Epidermal melanocyte (primary cell): ENCODE measurements around the gene SDR42E2.
"Not testable (repeated sequence)": the region's sequence is repeated elsewhere in the genome, so short reads cannot be mapped to it uniquely, and the experiment has no call there.

Source experiments
- DNase-seq: peaks from one replicate; pipeline ENCODE4 v3.0.0; 2011; ENCODE audit warnings: low spot score; ENCODE audit not compliant: insufficient read length

Gene SDR42E2

DNA sequence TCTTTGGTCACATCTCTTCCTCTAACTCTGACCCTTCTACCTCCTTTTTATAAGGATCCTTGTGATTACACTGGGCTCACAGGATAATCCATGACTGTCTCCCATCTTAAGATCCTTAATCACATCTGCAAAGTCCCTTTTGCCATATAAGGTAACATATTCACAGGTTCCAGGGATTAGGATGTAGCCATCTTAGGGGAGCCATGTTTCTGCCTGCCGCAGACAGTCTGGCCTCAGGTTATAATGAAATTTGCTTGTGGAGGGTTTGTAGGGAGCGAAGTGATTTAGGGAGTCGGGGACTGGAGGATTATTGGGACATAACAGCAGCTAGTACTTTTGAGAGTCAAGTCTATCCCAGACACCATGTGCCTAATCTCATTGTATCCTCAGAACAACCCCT is 51.5 kb downstream of the SDR42E2 start:
- DNase-seq = no peak

DNA sequence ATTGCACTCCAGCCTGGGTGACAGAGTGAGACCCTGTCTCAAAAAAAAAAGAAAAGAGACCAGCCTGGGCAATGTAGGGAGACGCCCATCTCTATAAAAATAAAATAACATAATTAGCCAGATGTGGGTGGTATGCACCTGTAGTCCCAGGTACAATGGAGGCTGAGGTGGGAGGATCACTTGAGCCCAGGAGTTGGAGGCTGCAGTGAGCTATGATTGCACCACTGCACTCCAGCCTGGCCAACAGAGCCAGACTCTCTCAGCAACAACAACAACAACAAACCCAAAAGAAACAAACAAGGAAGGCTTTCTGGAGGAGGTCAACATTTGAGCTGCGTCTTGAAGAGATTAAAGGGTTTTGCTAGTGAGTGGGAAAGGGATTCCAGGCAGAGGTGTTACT is 52.1 kb downstream of the SDR42E2 start:
- no peak for DNase-seq

DNA sequence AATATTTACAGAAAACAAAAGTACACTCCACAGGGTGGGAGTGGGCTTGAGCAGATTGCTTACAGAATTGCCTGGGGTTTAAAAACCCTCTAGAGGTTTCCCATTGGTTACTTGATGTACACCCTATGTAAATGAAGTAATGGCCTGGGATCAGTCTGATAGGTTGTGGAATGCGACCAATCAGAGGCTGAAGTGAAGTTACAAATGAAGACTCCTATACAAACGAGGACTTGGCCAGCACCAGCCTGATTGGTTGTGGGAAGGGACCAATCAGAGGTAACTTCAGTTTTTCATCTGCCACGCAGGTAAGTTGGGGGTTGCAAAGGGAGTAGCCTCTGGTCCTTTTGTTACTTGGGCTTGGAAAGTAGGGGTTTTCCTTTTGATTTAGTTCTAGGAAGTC is 52.6 kb downstream of the SDR42E2 start:
- no peak for DNase-seq

DNA sequence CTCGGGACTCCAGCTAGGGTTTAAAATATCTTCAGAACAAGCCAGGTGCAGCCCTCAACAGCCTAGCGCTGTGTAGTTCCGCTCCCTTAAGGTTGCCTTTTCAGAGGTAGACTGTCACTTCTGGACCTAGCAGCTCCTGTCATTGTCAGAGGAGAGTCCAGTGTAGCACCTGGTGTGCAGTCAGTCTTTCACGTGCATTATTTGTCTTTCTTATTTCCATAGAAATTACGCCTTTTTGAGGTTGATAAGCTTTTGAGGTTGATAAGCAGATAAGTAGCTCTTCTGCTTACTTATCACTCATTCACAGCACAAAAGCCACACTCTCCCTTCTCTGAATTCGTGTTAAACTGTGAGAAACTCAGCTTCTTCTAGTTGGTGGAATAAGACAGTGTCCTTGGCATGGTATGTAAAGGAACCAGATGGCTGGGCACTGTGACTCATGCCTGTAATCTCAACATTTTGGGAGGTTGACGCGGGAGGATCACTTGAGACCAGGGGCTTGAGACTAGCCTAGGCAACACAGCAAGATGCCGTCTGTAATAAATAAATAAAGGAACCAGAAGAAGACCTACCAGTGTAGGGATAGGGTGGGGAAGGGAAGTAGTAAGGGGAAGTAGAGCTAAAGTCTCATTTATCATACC is 54.0 kb downstream of the SDR42E2 start:
- DNase-seq = no peak

DNA sequence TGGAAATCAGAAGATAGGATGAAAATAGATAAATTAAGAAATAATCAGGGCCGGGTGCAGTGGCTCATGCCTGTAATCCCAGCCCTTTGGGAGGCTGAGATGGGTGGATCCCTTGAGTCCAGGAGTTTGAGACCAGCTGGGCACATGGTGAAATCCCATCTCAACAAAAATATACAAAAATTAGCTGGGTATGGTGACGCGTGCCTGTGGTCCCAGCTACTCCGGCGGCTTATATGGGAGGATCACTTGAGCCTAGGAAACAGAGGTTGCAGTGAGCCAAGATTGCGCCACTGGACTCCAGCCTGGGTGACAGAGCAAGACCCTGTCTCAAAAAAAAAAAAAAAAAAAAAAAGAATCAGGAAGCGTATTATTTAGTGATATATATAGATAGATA is 54.5 kb downstream of the SDR42E2 start:
- not testable (repeated sequence) for DNase-seq

DNA sequence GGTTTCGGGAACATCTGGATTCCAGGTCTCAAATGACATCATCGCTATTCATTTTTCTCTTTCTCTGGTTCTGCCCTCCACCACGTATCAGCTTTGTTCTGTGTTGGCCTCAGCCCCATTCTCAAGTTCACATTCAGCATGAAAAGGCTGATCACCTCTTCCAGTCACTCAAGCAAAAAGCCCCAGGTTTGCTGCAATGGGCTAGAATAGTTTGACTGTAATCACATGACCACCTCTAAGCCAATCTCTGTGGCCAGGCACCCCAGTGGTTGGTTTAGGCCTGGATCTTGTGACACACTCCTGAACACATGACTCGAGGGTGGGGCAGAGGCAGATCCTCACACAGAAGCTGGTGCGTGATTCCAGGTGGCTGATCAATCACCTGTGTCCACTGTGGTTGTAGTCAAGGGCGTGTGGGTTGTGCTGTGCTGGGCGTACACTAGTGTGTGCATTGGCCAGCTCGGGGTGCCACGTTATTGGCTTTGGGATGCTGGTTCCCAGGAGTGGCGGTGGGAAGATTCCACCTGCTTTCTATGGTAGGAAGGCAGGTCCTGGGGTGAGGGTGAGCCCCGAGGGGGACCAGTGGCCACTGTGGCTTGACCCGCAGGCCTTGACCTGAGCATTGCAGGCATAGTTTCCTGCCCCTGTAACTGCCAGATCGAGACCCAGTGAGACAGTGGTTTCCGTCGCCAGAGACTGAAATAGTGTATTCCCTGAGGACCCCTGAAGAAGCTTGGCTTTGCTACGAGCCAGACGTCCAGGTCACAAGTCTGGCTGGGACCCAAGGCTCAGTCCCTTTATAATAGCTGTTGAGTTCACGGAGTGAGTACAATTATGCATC is 55.8 kb downstream of the SDR42E2 start:
- DNase-seq = no peak

DNA sequence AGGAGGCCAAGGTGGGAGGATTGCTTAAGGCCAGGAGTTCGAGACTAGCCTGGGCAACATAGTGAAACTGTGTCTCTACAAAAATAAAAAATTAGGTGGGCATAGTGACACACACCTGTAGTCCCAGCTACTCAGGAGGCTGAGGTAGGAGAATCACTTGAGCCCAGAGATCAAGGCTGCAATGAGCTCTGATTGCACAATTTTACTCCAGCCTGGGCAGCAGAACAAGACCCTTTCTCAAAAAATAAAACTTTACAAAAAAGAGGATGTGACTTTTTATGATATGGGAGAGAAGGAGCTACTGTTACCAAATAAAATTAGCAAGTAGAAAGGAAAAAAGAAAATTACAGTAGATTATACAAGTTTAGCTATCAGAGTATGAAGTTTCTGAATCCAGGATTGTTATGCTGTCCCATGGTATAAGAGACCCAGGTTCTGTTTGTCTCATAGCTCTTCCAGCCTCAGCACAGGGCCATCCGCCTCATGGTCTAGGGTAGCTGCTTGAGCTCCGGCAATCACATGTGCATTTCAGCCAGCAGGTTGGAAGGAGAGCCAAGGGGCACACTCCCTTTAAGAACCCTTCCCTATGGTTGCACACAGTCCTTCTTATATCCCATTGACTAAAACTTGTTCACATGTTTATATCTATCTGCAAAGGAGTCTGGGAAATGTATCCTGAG is 57.2 kb downstream of the SDR42E2 start:
- DNase-seq = no peak

DNA sequence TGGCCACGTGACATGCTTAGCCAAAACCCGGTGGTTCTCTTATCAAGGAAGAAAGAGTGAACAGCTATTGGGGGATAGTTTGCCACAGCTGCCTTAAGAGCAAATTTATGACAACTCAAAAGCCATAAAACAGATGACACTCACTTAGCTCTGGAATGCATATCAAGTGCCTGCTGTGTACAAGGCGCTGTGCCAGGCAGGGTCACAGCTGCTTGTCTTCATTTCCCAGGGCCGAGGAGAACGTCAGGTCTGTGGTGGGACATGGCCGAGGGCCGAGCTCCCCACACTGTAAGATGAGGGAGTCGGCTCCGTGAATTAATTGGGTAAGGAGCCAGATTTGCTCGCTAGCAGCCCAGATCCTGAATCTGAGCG is 57.7 kb downstream of the SDR42E2 start:
- DNase-seq = no peak

DNA sequence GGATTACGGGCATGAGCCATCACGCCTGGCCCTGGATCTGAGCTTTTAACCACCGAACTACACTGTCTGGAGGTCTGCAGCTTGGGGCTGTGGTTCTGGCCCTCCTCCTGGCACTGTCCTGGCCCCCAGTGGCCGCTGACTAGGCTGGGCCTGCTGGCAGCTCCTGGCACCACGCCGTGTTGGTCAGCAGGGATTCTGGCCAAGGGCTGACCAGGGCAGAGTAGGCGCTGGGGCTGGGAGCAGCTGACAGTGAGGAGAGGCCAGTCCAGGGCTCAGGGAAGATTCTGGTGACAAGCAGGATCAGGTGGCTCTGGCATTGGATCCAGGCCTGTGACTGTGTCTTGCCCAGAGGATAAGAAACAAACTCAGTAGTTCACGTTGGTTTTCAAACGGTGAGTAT is 58.4 kb downstream of the SDR42E2 start:
- no peak for DNase-seq

DNA sequence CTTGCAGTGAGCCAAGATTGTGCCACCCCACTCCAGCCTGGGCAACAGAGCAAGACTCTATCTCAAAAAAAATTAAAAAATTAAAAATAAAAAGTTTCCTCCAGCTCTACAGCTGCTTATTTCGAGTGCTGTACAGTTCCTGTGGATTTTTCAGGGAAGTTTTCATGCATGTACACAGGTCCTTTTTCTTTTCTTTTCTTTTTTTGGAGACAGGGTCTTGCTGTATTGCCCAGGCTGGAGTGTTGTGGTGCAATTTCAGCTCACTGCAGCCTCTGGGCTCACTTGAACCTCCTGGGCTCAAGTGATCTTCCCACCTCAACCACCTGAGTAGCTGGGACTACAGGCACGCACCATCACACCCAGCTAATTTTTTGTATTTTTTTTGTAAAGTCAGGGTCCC is 59.7 kb downstream of the SDR42E2 start:
- no peak for DNase-seq

DNA sequence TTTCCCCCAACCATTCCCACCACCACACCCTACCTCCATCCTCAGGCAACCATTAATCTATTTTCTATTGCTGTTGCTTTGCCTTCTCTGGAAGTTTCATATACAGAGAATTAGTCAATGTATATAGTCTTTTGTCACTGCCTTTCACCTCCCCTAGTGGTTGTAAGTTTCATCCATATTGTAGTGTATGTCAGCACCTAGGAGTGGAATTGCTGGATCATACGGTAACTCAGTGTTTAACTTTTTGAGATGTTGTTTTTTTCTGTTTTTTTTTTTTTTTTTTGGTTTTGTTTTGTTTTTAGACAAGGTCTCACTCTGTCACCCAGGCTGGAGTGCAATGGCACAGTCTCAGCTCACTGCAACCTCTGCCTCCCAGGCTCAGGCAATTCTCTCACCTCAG is 60.7 kb downstream of the SDR42E2 start:
- no peak for DNase-seq

DNA sequence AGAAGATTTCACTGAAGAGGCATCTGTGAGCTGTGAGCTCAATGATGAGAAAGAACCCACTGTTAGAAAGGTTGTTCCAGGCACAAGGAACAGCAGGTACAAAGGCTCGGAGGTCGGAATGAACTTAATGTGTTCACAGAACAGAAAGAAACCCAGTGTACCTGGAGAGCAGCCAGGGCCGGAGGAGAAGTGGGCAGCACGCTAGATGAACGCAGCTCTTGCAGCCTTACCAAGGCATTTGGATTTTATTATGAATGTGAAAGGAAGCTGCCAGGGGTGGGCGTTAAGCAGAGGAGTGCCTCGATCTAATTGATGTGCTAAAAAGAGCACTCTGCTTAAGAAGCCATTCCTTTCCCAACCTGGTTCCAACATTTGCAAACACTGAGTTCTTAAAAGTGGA is 62.8 kb downstream of the SDR42E2 start:
- no peak for DNase-seq

DNA sequence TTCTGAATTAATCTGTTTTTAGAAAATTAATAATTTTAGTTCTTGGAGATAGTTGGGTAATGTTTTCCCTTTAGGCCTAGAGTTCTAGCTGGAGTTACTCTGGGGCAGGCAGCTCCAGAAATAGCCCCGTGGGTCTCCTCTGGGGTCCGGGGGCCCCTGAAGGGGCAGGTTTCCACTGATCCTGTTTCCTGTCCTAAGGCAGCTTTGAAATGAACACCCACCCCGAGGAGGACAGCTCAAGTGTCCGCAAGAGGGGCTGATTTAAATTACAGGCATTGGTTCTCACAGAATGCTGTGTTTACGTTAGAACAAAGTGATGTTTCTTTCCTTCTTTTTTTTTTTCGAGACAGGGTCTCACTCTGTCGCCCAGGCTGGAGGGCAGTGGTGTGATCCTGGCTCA is 67.6 kb downstream of the SDR42E2 start:
- DNase-seq = no peak

DNA sequence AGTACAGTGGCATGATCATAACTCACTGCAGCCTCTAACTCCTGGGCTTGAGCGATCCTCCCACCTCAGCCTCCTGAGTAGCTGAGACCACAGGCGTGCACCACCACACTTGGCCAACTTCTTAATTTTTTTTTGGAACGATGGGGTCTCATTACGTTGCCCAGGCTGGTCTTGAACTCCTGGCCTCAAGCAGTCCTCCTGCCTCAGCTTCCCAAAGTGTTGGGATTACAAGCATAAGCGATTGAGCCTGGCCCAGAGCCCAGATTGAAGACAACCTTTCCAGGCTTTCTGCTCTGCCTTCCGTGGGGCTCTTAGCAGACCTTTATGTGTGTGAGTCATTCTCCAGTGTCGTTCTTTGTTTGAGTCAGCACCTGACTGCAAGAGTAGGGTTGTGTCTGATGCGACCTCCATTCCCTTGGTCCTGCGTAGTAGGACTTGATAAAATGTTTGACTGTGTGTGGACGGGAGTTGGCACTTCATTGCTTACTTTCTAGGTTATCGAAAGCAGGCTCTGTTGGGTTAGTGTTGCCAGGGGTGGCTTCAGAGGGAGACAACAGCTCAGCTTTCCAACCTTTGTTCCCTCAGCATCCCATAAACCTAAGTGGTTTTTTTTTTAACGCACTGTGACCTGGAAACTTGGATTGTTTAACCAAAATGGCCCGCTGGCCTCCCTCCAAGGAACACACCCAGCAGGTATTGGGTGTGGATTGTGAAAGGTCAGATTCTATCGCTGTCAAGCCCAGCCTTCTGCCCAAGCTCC is 70.2 kb downstream of the SDR42E2 start:
- no peak for DNase-seq

DNA sequence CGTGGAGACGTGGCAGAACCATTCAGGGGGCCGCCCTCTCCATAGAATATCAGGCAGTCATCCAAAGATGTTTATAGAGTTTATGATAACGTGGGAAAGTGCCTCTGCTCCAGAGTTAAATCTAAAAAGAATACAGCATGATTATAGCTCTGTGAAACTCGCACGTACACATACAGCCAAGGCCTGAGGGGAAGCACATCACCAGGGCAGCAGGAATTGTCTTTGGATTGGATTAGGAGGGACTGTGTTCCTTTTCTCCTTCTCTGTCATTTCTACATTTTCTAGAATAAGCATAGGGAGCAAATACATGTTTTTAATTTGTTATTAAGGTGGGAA is 70.7 kb downstream of the SDR42E2 start:
- no peak for DNase-seq

DNA sequence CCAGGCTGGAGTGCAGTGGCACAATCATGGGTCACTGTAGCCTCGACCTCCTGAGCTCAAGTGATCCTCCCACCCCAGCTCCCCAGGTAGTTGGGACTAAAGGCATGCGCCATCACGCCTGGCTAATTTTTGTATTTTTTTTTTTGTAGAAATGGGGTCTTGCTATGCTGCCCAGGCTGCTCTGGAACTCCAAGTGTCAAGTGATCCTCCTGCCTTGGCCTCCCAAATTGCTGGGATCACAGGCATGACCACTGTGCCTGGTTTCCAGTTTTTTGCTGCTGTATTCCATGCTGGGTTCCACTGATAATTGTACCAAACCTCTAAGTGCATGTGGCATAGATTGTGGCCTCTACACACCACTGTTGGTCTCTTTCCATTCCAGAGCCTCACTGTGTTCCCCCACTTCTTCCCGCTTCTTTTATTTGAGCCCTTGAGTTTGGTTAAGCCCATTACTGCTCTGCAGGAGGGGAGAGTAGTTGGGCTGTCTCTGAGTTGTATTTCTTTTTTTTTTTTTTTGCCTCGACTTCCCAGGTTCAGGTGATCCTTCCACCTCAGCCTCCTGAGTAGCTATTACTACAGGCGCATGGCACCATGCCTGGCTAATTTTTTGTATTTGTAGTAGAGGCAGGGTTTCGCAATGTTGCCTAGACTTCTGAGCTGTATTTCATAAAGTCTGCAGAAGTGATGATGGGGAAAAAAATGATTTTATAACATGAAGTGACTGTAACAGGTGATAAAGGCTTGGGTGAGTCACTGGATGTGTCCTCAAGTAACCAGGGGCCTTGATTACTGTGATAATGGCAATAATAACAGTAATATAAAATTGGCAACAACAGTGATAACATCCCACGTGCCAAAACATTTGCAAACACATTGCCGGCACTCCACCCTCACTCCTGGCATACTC is 73.8 kb downstream of the SDR42E2 start:
- no peak for DNase-seq

DNA sequence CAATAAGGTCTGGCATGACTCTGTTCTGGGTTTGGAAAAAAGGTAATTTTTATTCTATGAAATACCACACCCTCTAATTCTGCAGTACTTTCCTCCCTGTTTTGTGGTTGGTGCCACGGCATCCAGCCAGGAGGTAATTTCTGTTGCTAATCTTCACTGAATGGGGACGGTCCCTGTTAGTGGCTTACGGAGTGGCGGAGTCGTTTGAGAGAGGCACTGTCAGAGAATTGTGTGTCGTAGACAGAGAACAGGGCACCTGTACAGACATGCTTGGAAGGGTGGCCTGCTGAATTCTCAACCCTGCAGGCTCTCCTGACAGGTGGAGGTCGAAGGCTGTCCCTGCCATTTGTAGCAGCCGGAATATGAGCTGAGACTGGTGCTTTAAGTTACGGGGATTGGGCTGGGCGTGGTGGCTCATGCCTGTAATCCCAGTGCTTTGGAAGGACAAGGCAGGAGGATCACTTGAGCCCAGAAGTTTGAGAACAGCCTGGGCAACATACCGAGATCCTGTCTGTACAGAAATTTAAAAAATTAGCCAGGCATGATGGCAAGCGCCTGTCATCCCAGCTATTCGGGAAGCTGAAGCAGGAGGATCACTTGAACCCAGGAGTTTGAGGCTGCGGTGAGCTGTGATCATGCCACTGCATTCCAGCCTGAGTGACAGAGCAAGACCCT is 77.0 kb downstream of the SDR42E2 start:
- no peak for DNase-seq

DNA sequence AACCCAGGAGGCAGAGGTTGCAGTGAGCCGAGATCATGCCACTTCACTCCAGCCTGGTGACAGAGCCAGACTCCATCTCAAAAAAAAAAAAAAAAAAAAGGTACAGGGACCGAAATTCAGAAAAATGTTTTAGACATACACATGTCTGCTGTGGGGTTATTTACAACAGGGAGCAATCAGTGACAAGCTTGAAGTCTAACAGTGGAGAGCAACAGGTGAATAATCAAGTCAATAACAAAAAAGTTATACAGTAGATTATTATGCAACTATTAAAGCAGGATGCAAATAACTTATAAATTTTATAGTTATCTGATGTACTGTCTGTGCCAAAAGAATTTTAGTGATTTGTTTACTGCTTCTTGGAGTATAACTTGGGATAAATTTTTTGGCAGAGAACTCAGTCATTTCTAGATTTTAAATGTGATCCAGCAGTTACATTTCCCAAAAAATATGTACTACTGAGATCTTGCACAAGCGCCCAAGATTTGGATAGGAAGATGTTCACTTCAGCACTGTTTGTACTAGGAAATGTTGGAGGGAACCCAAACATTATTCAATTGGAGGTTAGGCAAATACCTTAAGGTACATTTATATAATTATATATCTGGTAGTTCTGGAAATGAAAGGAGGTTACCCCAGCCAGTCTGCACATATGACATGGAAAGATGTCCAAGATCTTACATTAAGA is 77.9 kb downstream of the SDR42E2 start:
- DNase-seq = no peak
